HepG2 (cell line): ENCODE measurements around the gene CRIM1. TPM values are rescaled to one million over a fixed set of nuclear protein-coding genes. Genes with fewer than 3 reads are reported as not detected.

Source experiments
- ATAC-seq: fragments of 200-7000 bp; cut with Tn5 transposase; 3 replicates; pipeline ENCODE4 v1.9.1; 2020; ENCODE audit warnings: mild to moderate bottlenecking, moderate library complexity
- BruUV-seq: library from RNA; stranded (reverse); fragments of 400-500 nt; replicated peaks from 2 replicates; lab custom pipeline; 2021; lab: Mats Ljungman, UMichigan
- CTCF ChIA-PET: fragments of 300-600 bp; formaldehyde crosslinking; extraction: SDS; loops from one replicate; lab custom pipeline; 2021; ENCODE audit warnings: low total read pairs, inconsistent platforms, low intra/inter-chr PET ratio; lab: Yijun Ruan, JAX
- POLR2A ChIA-PET: fragments of 350-600 bp; sonication (Branson Sonifier 250); formaldehyde crosslinking; loops from one replicate; lab custom pipeline; 2020; ENCODE audit warnings: antibody characterized with exemption, inconsistent platforms; lab: Yijun Ruan, JAX
- DNase-seq: peaks from one replicate; pipeline ENCODE4 v3.0.0-alpha.2; 2015; ENCODE audit warnings: low spot score
- FAIRE-seq: peaks from 3 replicates; lab custom pipeline; 2011; peaks lifted over from hg19 to GRCh38; lab: Jason Lieb, UNC
- H2AFZ ChIP-seq: one replicate; pipeline ENCODE4 v1.6.1; 2011; ENCODE audit warnings: low read length, inconsistent platforms
- H3K27ac ChIP-seq: fragments of 300-600 bp; 3 replicates; pipeline ENCODE4 v1.8.0; 2011; ENCODE audit warnings: mixed run types, mild to moderate bottlenecking, mixed read lengths, low read length, inconsistent platforms; ENCODE audit not compliant: insufficient read depth; ENCODE audit errors: extremely low read length
- H3K27me3 ChIP-seq, 2 experiments: fragments of 200-600 bp in 1 of 2; 2 replicates in 1 of 2; 3 replicates in 1 of 2; pipeline versions ENCODE4 v1.6.0 to v1.8.0; 2011; ENCODE audit warnings: low read length in 2 of 2, mild to moderate bottlenecking in 2 of 2, moderate library complexity in 2 of 2, inconsistent platforms in 1 of 2; ENCODE audit not compliant: insufficient read depth in 2 of 2, control insufficient read depth in 1 of 2
- H3K36me3 ChIP-seq, 2 experiments: fragments of 200-600 bp in 1 of 2; replicated peaks in 1 of 2; 2 replicates in 1 of 2; 3 replicates in 1 of 2; pipeline versions ENCODE4 v1.5.1 to v1.8.0; 2011; ENCODE audit warnings: low read length in 2 of 2, inconsistent platforms in 1 of 2; ENCODE audit not compliant: insufficient read depth in 2 of 2, control insufficient read depth in 1 of 2
- H3K4me1 ChIP-seq: 2 replicates; pipeline ENCODE4 v1.5.1; 2012; ENCODE audit warnings: low read length, inconsistent platforms; ENCODE audit not compliant: insufficient read depth
- H3K4me2 ChIP-seq: 2 replicates; pipeline ENCODE4 v1.6.0; 2011; ENCODE audit warnings: low read depth, low read length, inconsistent platforms
- H3K4me3 ChIP-seq, 3 experiments: fragments of 200-600 bp in 1 of 3; sonication (generic), shearing (Covaris generic) in 1 of 3; replicated peaks in 1 of 3; 2 replicates each; pipeline ENCODE4 v1.5.1; 2011 to 2016; ENCODE audit warnings: low read length in 3 of 3, inconsistent platforms in 2 of 3, low read depth in 2 of 3, mild to moderate bottlenecking in 2 of 3, control low read depth in 1 of 3, mixed read lengths in 1 of 3; ENCODE audit not compliant: insufficient read depth in 1 of 3
- H3K79me2 ChIP-seq: one replicate; pipeline ENCODE4 v1.6.1; 2011; ENCODE audit warnings: low read length, inconsistent platforms; ENCODE audit not compliant: insufficient read depth
- H3K9ac ChIP-seq: 2 replicates; pipeline ENCODE4 v1.6.0; 2011; ENCODE audit warnings: mild to moderate bottlenecking, low read depth, low read length, inconsistent platforms; ENCODE audit not compliant: insufficient read depth
- H3K9me3 ChIP-seq: 2 replicates; pipeline ENCODE4 v1.5.1; 2012; ENCODE audit warnings: mild to moderate bottlenecking, low read length
- H4K20me1 ChIP-seq: 2 replicates; pipeline ENCODE4 v1.6.0; 2011; ENCODE audit warnings: inconsistent platforms, mild to moderate bottlenecking, low read length, moderate library complexity; ENCODE audit not compliant: insufficient read depth
- GATAD1 ChIP-seq: IDR thresholded peaks from 2 replicates; pipeline ENCODE4 v1.6.1; 2016; ENCODE audit warnings: missing genetic modification reagents, missing compliant biosample characterization
- HNF1B ChIP-seq: sonication (generic); formaldehyde crosslinking; IDR thresholded peaks from 2 replicates; pipeline ENCODE4 v1.5.1; 2020; ENCODE audit warnings: mild to moderate bottlenecking, moderate library complexity, missing genetic modification reagents
- PBX2 ChIP-seq: IDR thresholded peaks from 2 replicates; pipeline ENCODE4 v1.6.1; 2016; ENCODE audit warnings: control low read depth
- PHF8 ChIP-seq: sonication (generic); formaldehyde crosslinking; IDR thresholded peaks from 2 replicates; pipeline ENCODE4 v1.5.0; 2020; ENCODE audit warnings: missing genetic modification reagents
- POLR2AphosphoS2 ChIP-seq: IDR thresholded peaks from 2 replicates; pipeline ENCODE4 v1.6.1; 2011; ENCODE audit warnings: low read depth, low read length, improper control_type of control experiment
- REST ChIP-seq, 2 experiments: IDR thresholded peaks; 2 replicates each; pipeline ENCODE4 v1.6.1; 2011 to 2012; ENCODE audit warnings: low read length in 2 of 2, borderline replicate concordance in 1 of 2, low read depth in 1 of 2, mild to moderate bottlenecking in 1 of 2, moderate library complexity in 1 of 2
- RFXANK ChIP-seq: IDR thresholded peaks from 2 replicates; pipeline ENCODE4 v1.6.1; 2016
- ZNF816 ChIP-seq: sonication (generic); formaldehyde crosslinking; IDR thresholded peaks from 2 replicates; pipeline ENCODE4 v1.8.0; 2022; ENCODE audit warnings: missing genetic modification reagents, mild to moderate bottlenecking, borderline replicate concordance
- WGBS: methylation state at CpG from one replicate; pipeline ENCODE4 v1.1.6; 2017; ENCODE audit warnings: low lambda C conversion rate; 5-methylcytosine and 5-hydroxymethylcytosine counted together
- in situ Hi-C: cut with HindIII; loops from 2 replicates; pipeline ENCODE4 v1.10.0; 2017; ENCODE audit warnings: low pct_unique_long_range_greater_than_20kb; ENCODE audit not compliant: extremely low pct_ligation_motif_present
- intact Hi-C: fragments of 100-400 bp; cut with micrococcal nuclease; formaldehyde crosslinking; loops from one replicate; pipeline ENCODE4 v1.10.0; 2022; ENCODE audit not compliant: unreplicated experiment
- polyA plus RNA-seq, 8 experiments: library from polyadenylated mRNA; depleted of rRNA in 3 of 8; stranded (reverse) in 7 of 8; unstranded in 1 of 8; fragments of >200 nt; fragmentation: Illumina TruSeq in 4 of 8; extraction: Trizol in 4 of 8; gene quantifications; 2 replicates each; pipeline versions ENCODE4 v1.2.1 to v1.2.3, GENCODE V29; 2011 to 2016; ENCODE audit warnings: low read depth in 4 of 8, missing spikeins in 1 of 8, mixed read lengths in 1 of 8; ENCODE audit not compliant: insufficient read depth in 1 of 8
- total RNA-seq, 5 experiments: library from RNA; depleted of rRNA; stranded (reverse); fragments of >200 nt; fragmentation: Illumina TruSeq; extraction: Trizol; gene quantifications; 2 replicates each; pipeline ENCODE4 v1.2.3, GENCODE V29; 2016; ENCODE audit warnings: low read depth in 1 of 5

The CRIM1 gene
- total and polyA plus RNA-seq, 2 of the 13 experiments (the other 11 are each of a cell fraction or from before 2014, with no cell fraction given): 39.1 to 69.9 TPM

- POLR2A ChIA-PET: no interaction called here
- Histone ChIP-seq H4K20me1 (no peaks in the 10 kb centered on the region), H3K79me2 (peaks cover 84% of the 10 kb centered on the region), H3K27me3 (no peaks in the 10 kb centered on the region), H2AFZ (no peak overlapping the region), H3K36me3 (peaks cover 7 to 21% of the 10 kb centered on the region in 2 experiments; a peak in 3 of 5 replicates), H3K27ac (peak overlapping the region; percentile 2), H3K9me3 (no peaks in the 10 kb centered on the region), H3K4me3 (no peak overlapping the region), H3K4me1 (peaks cover 48% of the 10 kb centered on the region), H3K4me2 (no peak overlapping the region), H3K9ac (no peak overlapping the region)
- DNase-seq (no peak), FAIRE-seq (no peak), ATAC-seq (no peak)
- 93% methylated on average over 2 of the region's 2 CpGs for WGBS
- TF ChIP-seq HNF1B (CRISPR knock-in tag) (no peak), PBX2 (no peak), GATAD1 (CRISPR knock-in tag) (no peak), ZNF816 (CRISPR knock-in tag) (no peak), REST (IDR thresholded peaks at IDR 0.05; ENCODE audit: borderline replicate concordance in 1 of 2, low read depth in 1 of 2, low read length in 2 of 2) (no peak), PHF8 (CRISPR knock-in tag) (no peak), POLR2AphosphoS2 (no peak), RFXANK (CRISPR knock-in tag) (no peak)
- in situ Hi-C loops: no loop called here
- CTCF ChIA-PET: no interaction called here
- intact Hi-C loops: no loop called here
- BruUV-seq: no TSS peak
Measured at GRCh38 chr2:36387258-36387916, 31.8 kb downstream of the CRIM1 start.
